ENCODE results near the gene KIF1A. TPM values are rescaled to one million over a fixed set of nuclear protein-coding genes. Genes with fewer than 3 reads are reported as not detected.

The KIF1A gene
- total RNA-seq, 1 donor from 2014 or later = 10.2 TPM

DNA sequence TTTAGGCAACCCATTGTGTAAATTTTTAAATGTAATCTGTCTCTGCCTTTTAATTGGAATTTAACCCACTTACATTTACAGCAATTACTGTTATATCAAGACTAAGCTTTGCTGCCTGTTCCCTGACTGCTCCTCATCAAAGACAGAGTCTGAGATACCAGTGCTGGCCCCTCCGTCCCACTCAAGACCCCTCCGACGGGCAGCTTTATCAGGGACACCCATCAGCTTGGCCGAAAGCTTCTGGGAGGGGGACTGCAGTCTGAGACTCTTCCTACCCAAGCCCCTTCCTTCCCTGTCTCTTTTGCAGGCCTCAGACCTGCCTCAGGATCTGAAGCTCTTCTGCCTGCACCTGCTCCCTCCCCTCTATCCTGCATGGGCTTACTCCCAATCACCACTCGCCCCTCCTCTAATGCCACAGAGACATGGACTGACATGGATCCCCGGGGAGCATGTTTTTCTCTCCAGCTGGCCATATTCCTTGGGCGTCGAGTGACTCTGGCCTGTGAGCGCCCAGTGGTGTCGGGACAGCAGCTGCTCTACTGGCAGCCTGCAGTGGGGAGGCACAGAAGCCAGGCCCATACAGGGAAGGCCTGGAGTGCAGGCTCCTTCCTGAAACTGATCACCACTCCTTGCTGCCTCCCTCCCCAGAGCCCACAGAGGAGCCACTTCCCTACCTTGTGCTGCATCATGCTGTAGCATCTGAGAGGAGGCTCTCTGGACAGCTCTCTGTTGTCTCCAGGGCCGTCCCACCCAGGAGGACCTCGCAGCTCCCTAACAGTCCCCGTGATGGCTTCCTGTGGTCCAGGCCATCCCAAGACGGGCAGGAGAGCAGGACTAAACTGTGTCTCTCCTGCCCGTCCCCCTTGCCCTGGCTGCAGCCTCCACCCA, 3.7 kb upstream of the KIF1A start:
- DNase-seq (ENCODE audit: low spot score) = no peak
- intact Hi-C loops (cut with DNase I) = no loop called here

GRCh38 chr2:240822280-240822847, 2.3 kb upstream of the KIF1A start:
- intact Hi-C loops (cut with DNase I) = no loop called here
- DNase-seq (ENCODE audit: low spot score) = no peak

DNA sequence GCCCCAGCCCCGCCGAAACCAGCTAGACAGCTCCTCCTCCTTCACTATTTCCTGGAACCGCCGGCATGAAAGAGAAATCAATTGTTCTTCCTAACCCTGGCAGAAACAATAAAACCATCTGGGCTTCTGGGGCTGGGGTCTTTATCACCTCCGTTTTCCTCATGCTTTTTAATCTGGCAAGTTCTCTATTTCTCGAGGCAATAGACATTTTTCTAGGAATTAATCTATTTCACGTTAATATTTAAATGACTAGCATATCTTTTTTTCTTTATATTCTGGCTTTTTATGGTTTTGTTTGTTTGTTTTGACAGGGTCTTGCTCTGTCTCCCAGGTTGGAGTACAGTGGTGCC, 1.4 kb upstream of the KIF1A start:
- DNase-seq (ENCODE audit: low spot score) = no peak
- intact Hi-C loops (cut with DNase I) = no loop called here

- DNase-seq (ENCODE audit: low spot score) = no peak
- intact Hi-C loops (cut with DNase I) = no loop called here
Observed at GRCh38 chr2:240820607-240821428, 799 bp upstream of the KIF1A start.

GRCh38 chr2:240819126-240819857, 727 bp downstream of the KIF1A start:
- no peak for DNase-seq (ENCODE audit: low spot score)
- intact Hi-C loops (cut with DNase I) = no loop called here

DNA sequence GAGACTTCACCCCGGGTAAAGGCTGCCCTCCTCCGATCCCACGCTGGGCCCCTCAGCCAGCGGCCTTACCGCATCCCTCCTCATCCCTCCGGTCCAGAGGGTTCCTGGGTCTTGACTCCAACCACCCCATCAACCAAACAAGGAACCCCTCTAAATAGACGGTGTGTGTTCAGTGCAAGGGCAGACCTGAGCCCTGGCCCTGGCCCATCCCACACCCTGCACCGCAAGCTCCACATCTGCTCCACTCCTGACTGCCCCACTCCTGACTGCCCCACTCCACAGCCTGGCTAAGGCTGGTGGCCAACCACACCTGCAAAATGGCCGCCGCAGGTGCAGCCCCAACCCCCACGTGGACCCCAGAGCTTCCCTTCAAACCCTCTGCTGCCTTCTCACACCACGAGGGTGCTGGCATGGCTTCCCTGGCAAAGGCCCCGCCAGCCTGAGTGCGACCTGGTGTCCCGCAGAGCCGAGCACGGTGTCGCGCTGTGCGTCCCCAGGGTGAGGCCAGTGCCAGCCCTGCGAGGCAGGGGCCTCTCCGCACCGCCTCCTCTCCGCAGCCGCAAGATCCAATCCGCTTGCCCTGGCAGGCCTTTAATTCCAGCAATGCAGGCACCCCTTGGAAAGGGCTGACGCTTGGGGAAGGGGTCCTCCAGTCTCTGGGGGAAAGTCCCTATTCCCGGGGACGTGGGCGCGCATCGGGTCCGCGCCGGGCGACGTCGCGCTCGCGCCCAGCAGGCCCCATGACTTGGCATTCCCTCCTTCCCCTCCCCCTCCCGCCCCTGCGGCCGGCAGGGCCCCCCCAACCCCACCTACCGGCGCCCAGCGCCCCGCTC, 1.5 kb downstream of the KIF1A start:
- intact Hi-C loops (cut with DNase I) = no loop called here
- DNase-seq (ENCODE audit: low spot score) = peak; percentile 71

DNA sequence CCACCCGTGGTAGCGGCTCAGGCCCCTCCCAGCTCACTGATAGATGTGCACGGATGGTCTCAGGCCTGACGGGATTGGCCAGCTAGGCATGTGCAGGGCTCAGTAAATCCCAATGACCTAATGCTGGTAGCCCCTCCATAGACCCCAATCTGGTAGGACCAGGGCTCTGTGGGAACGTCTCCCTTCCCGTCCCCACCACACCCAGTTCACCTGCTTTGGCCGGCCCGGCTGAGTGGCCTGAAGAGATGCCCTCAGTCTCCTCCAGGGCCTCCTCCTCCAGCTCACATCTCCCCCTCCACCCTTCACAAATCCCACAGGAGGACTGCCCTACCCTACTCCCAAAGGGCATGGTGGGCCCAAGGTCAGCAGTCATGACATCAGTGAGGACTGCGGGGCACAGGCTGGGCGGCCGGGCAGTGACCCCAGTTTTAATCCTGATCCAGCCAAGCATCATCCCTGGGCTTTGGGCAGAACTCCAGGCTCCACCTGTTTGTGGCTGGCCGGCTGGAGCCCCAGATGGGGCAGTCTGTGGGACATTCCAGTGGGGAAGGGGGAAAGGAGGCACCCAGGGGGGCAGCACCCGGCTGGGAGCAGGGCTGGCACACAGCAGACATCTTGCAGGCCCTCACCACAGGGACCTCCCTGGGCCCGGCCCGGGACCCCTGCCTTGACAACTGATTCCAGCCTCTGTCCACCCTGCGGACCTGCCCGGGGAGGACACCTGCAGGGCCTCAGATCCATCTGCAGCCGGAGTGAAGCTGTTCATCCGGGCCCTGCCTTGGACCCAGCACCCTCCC, 2.3 kb downstream of the KIF1A start:
- no peak for DNase-seq (ENCODE audit: low spot score)

GRCh38 chr2:240816584-240817495, 3.2 kb downstream of the KIF1A start:
- intact Hi-C loops (cut with DNase I) = no loop called here
- peak; percentile 57 for DNase-seq (ENCODE audit: low spot score)

More for the DNA sequence above, 2.3 kb downstream of the KIF1A start:
- intact Hi-C loops (cut with DNase I) = no loop called here

DNA sequence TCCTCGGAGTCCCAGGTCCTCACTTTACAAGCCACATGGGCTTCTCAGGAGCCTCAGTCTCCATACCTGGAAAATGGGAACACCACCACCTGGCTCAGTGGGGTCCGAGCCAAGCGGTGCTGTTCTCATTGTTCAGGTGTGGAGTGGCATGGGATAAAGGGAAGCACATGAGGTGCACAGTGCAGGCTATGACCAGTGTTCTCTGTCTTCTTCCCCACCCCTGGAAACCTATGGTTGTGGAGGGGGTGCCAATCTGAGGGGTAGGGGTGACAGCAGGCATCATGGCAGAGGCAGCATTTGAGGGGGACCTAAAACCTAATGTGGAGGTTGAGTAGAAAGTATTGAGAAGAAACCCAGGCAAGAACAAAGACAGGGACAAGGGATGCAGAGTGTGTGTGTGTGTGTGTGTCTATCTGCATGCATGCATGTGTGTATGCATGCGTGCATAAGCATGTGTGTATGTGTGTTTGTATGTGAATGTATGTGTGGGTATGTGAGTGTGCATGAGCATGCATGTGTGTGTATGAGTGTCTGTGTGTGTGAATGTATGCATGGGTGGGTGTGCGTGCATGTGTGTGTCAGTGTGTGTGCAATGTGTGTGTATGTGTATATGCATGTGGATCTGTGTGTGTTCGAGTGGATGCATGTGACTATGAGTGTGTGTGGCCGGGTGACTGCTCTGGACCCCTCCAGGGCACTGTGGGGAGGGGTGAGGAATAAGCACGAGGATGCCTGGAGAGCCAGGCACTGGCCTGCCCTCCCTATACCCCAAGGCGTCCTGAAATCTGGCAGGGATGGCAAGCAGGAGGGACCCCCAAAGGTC, 4.0 kb downstream of the KIF1A start:
- no peak for DNase-seq (ENCODE audit: low spot score)
- intact Hi-C loops (cut with DNase I) = no loop called here

DNA sequence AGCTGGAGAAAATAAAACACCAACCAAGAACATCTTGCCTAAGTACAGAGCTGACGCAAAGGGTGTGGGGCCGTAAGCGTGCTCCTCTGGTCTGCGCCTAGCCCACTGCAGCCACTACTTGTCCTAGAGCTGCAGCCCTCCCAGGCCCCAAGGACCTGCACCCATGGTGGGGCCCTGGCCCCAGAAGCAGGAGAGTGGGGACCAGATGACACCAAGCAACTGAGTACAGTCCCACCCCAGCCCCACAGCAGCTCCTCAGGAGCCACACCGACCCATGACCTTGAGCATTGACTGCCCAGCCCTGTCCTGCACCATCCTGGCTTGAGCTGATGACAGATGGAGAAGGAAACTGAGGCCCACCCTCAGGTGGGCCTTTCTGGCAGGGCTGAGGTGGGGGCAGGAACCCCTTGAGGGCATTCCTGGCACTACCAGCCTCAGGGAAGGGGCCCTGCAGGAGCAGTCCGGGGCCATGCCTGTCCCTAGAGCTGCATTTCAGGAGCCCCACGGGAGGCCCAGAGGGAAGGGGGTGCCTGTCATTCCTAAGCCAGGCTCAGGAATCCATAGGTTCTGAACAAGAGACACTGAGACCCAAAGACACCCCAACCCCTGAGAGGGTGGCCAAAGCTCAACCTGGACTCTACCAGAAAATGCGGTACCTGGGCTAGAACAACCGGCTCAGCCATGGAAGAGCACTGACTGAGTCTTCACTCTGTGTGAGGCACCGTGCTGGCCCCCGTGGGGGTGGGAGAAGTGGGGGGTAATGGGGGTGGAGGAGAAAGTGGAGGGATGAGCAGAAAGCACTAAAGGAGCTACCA, 4.9 kb downstream of the KIF1A start:
- peak; percentile 64 for DNase-seq (ENCODE audit: low spot score)

GRCh38 chr2:240814280-240814679, 5.7 kb downstream of the KIF1A start:
- intact Hi-C loops (cut with DNase I) = no loop called here
- no peak for DNase-seq (ENCODE audit: low spot score)

More for the DNA sequence above, 4.9 kb downstream of the KIF1A start:
- intact Hi-C loops (cut with DNase I) = no loop called here

DNA sequence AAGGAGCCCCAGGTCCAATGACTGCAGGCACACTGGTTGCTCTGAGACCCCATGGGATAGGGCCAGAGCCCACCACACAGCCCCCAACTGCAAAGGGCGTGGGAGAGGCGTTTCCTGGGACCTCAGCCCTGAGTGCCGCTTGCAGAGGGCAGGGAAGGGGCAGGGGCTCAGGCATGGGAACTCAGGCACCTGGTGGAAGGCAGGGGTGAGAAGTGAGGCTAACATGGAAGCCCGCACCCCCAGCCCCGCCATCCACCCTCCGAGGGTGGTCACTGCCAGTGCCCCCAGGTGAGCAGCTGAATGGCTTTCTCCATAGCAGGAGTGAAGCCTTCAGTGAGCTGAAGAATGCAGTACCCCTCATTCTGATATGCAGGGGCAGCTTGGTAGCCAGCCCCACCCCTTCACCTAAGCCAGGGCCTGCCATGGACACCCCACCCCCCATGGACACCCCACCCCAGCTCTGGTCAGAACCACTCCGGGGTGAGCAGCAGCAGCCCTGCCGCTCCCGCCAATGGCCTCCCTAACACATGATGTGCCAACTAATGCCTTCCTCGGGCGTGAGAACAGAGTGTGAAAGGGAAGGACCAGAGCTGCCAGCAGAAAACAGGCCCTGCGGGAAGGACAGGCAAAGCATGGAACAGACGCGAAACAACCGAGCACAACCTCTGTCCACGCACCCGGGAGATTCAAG, 6.6 kb downstream of the KIF1A start:
- DNase-seq (ENCODE audit: low spot score) = no peak
- intact Hi-C loops (cut with DNase I) = no loop called here

DNA sequence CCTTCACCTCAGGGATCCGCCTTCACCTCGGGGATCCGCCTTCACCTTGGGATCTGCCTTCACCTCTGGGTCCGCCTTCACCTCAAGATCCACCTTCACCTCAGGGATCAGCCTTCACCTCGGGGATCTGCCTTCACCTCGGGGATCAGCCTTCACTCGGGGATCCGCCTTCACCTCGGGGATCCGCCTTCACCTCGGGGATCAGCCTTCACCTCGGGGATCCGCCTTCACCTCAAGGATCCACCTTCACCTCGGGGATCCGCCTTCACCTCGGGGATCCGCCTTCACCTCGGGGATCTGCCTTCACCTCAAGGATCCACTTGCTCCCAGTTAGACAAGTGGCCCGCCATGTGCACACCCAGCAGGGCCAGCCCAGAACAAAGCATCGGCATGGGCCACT, 7.3 kb downstream of the KIF1A start:
- no peak for DNase-seq (ENCODE audit: low spot score)
- intact Hi-C loops (cut with DNase I) = no loop called here

GRCh38 chr2:240812301-240812680, 7.7 kb downstream of the KIF1A start:
- DNase-seq (ENCODE audit: low spot score) = no peak
- intact Hi-C loops (cut with DNase I) = no loop called here

Data from cardiac septum (tissue), 1 donor.